Suppressor macrophage treated with lipopolysaccharide for 4 hours (primary cell): Measurements from ENCODE around the gene CDH4.

Experiments
- DNase-seq: peaks from one replicate; pipeline ENCODE4 v3.0.0-alpha.2; 2020

Gene CDH4

DNA sequence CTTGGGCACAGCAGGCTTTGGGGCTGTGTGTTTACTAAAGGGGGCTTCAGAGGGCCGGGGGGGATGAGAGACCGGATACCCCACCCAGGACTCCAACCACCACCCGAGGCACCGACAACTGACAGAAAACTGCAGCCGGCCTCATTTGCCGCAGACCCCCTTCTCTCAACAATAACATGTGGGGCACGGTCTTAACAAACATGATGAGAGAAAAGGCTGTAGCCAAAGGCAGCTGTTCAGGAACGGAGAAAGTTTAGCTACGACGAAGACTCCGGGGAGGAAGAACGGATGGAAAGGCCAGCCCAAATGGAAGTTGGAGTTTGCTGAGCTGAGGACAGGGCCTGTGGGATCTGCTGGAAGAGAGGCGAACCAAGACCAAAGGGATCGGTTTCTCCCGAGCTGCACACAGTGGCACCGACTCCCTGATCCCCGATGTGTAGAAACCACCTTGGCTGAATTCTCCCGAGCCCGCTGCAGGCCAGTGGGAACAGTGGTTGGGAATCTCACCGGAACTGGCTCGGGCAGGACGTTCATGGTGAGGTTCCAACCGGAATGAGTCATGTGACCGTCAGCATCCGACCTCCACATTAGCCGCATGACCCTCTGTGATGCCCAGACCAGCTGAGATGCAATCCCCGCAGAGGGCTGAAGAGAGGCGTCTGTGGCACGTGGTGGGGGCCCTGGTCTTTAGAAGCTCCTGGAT, 454.3 kb downstream of the CDH4 start:
- DNase-seq: no peak

DNA sequence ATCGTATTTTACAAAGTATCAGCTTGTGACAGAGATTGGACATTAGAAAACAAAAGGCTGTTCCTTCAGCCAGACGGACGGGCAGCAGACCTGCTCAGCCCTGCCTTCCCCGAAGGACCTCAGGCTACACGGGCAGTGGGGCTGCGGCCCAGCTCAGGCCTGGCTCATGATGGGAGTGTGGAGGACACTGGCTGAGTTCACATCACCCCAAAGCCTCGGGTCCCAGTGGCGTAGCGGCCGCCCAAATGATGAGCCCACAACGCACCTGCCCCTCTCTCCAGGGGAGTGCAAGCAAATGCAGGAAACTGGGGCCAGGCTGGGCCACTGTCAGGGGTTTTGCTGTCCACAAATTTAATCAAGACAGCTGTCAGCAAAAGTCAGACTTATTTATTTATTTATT, 456.8 kb downstream of the CDH4 start:
- no peak for DNase-seq

DNA sequence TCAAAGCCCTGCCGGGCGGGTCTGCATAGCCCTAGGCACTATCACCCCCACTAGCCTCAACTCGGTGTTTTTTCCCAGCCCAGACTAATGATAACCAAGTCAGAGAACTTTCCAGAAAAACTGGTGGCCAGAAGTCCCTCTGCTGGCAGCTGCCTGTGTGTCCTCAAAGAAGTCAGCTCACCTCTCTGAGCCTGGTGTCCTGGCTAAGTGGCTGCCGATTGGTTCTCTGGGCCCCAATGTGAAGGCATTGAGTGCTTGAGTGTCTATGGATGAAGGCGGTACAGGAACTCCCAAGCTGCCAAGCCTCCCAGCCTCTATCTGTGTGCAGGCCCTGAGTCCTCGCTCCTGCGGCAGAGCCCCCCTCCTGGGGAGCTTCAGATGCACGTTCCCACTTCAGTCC, 458.0 kb downstream of the CDH4 start:
- no peak for DNase-seq

DNA sequence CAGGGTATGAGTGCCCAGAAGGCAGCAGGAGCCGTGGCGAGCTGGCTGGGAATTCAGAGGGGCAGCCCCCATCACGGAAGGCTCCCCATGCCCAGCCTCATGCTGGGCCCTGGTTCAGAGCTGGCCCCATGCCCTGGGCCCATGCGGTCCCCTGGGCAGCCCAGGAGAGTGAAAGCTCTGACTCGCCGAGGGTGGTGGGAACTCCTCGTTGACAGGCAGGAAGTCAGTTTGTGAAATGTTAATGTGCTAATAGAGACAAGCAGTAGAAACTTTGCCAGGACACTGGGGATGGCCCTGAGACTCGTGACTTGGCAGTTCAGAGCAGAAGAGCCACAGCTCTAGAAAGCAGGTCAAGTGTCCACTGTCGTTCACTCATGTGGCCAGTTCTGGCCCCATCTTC, 460.6 kb downstream of the CDH4 start:
- DNase-seq: no peak

DNA sequence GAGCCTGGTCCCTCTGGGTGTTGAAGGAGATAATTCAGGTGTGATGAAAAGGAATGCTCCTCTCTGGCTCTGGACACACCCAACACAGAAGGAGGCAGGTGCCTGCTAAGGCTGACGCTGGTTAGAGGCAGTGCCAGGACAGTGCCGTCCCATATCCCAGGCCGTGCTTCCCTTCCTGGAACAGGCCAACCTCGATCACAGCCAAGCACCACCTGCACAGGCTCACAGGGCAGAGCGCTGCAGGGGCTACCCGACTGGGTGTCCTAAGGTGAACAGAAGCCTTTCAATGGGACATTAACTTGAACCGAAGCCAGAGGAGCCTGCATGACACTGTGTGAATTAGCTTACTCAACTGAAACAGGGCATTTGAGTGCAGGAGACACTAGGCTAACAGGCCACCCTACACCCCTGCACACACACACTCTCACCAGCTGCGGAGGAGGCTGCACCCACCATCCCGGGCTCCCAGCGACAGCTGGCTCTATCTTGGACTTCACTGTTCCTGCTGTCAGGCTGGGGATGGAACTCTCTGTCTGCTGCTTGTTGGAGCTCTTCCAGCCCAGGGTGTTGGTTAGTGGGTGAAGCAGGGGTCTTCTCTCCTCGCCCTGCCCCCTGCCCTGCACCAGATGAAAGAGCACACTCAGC, 466.4 kb downstream of the CDH4 start:
- no peak for DNase-seq

DNA sequence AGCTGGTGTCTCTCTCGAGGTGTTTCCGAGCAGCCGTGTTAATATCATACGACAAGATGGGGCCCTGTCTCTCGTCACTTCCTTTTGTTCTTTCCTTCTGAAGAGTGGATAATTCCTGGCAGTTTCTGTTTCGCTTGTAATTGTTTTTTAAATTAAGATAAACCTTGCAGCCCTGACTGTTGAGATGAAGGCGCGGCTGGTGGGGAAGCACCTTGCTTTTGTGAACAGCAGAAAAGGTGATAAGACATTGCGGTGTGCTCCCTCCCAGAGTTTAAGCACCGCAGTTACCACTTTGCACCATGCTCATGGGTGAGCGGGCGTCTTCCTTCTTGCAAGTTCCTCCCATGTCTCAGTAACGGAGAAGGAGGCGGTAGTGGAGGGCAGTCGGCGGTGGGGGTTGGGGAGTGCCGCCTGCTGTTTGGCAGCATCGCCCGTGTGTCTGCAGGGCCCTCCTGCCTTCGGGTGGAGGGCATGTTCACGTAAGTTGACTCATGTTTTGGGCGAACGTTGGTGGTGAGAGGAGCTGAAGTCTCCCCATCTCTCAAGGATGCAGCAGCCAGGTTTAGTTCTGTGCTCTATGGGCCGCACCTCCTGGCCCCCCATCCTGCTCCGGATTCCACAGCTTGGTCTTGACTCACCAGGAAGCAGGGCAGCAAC, 467.8 kb downstream of the CDH4 start:
- no peak for DNase-seq

DNA sequence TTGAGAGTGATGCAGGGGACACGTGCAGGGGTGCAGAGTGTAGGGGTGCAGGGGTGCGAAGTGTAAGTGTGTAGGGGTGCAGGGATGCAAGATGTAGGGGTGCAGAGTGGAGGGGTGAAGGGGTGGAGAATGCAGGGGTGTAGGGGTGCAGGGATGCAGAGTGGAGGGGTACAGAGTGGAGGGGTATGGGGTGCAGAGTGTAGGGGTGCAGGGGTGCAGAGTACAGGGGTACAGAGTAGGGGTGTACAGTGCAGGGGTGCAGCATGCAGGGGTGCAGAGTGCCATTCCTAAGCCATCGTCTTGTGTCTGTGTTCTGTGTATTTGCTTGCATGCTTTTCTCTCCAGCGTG, 468.3 kb downstream of the CDH4 start:
- DNase-seq: no peak

DNA sequence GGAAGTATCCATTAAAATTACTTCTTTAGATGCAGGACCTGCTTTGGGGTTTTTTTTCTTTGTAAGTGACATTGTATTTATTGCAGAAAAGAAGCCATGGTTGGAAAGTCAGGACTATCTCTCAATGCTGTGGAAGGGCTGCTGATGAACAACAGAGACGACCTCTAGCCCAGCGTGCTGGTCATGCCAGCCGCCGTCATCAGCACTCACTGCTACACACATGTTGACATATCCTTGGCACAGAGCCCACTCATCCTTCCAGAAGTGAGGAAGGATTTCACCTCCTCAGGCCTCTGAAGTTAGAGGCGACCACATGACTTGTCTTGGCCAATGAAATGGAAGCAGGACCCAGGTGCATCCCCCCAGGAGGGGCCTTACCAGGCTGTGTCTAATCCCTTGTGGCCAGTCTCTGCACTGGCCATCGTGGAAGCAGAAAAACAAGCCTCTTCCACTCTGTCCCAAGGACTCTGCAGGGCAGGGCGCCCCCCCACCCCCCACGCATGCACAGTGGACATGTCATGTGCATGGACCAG, 470.2 kb downstream of the CDH4 start:
- DNase-seq: no peak

DNA sequence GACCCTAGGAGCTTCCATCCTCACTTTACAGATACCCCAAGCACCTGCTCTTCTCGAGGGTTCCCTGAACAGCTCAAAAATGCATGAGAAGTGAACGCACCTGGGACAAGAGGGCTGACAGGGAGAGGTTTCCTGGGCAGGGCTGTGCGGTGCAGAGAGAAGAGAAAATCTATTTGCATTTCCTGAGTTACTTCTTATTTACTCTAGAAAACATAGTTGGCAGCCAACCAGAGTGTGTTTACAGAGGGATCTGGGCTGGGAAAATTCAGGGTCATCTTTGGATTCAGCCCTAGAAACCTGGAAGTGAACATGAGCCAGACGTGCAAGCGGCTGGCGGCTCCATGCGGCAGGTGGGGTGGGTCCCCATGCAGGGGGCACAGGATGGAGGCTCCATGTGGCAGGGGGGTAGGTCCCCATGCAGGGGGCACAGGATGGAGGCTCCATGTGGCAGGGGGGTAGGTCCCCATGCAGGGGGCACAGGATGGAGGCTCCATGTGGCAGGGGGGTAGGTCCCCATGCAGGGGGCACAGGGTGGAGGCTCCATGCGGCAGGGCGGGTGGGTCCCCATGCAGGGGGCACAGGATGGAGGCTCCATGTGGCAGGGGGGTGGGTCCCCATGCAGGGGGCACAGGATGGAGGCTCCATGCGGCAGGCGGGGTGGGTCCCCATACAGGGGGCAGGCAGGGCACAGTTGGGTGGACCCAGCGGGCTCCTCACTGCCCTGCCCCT, 471.6 kb downstream of the CDH4 start:
- no peak for DNase-seq

DNA sequence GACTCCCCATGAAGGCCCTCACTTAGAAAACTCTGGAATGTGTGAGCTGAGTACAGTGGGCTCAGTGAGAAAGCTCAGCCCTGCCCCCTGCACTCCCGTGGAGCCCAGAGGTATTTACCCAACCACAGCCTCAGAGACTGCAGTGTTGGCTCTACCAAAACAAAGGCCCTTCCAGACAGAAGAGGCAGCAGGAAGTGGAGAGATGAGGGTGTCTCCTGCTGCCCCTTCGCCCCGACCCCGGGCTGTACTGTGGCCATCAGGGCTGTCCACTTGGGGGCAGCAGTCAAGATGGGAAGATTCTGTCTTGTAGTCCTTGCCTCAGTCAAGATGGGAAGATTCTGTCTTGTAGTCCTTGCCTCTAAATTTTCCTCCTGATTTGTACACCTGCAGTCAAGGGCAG, 472.3 kb downstream of the CDH4 start:
- no peak for DNase-seq

DNA sequence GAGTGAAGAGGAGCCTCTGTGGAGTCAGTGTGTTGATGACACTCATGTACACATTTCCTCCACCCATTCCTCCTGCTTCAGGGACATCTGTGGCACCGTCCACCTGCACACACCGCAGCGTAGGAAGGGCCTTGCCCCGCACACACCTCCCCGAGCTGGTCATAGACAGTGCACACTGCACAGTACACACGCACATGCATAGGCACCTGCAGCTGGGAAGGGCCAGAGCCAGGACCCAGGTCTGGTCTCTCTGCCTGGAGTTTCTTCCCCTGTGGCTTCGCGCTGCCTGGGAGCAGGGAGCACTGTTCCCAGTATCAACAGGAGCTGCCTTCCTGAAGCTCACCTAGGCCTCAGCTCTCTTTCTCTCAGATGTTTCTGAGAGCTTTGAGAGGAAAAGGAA, 473.1 kb downstream of the CDH4 start:
- no peak for DNase-seq

DNA sequence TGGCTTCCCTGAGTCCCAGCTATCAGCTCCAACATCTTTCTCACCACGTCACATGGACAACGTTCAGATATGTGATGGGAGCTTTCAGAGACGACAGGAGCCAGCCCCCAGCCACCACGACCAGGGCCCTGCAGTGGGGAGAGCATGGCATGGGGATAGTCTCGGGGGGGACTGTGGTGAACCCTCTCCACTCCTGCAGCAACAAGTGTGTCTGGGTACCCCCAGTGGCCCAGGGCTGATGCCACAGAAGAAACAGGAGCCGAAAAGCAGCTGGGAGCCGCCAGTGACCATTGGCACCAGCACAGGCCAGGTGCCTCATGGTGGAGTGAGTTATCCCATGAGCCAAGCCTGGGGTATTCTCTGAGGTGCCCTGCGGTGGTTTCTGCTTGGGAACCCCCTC, 473.9 kb downstream of the CDH4 start:
- no peak for DNase-seq

DNA sequence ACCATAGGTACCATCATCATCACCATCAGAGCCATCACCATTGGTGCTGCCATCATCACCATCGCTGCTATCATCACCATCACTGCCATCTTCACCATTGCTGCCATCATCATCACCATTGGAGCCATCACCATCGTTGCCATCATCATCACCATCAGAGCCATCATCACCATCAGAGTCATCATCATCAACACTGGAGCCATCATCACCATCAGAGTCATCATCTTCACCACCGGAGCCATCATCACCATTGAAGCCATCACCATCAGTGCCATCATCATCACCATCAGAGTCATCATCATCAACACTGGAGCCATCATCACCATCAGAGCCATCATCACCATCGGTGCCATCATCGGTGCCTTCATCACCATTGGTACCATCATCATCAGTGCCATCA, 474.9 kb downstream of the CDH4 start:
- DNase-seq: no peak

DNA sequence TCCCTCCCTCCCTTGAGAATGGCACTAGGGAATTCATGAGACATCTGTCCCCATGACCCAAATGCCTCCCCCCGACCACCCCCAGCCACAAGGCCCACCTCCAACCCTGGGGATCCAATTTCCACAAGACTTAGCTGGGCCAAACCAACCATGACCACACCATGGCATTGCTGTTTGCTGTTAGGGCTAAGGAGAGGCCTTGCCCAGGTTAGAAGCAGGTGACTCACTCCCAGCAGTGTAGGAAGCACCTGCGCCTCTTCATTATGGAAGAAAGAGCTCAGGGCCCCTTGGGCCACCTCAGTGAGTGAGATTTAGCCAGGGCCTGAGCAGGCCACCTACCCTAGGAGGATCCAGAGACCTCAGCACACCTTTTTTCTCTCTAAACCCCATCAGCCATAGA, 475.7 kb downstream of the CDH4 start:
- DNase-seq: no peak

DNA sequence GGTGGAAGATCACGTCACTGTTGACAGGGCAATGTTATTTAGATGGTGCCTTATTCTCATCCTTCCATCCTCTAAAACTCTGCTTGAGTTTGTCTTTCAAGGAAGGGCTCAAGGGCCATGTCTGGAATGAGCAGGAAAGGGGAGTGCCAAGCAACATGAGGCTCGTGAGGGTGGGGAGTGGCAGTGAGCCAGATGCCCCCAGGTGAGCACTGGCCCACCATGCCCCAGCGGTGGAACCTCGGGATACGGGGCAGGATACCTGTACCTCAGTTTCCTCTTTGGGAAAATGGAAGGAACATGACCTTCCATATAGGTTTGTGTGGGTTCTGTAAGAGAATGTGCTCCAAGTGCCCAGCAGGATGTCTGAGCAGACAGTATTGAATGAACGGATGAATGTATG, 476.3 kb downstream of the CDH4 start:
- no peak for DNase-seq

DNA sequence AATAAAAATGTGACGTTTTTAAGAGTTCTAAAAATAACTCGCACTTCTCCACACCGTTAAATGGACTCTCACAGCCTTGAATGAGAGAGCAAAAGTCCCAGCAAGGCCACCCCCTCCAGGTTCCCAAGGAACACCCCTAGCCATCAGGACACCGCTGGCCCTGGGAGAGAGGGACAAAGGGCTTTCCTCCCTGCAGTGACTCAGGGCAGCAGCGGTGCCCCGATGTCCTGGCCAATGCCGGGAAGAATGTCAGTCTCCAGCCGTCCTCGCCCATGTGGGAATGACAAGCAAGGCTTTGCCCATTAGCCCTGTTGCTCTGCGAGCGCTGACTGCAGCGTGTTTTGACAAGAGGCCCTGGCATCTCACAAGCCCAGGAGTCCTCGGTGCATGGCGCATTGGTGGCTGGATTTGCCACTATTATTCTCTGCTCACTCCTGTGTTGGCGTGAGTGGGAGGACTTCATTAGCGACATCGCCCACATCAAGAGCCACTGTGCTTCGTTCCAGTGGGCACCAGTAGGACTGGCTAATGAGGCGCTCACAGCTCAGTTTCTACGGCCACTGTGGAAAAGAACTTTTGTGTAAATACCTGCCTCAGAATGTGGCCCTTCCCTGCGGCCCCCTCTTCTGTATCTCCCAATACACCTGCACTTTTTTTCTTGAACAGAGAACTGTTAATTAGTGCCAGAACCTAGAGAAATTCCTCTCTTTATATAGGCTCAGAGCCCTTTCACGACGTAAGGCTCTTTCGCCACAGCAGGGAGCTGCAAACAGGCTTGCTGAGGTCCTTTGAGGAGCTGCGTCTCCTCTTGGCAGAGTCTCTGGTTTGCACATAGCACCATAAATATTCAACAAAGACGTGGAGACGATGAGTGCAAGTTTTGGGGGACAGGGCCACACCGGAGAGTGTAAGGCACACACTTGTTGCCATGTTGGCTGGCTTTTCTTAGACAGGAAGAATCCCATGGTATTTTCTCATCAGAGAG, 477.0 kb downstream of the CDH4 start:
- no peak for DNase-seq

DNA sequence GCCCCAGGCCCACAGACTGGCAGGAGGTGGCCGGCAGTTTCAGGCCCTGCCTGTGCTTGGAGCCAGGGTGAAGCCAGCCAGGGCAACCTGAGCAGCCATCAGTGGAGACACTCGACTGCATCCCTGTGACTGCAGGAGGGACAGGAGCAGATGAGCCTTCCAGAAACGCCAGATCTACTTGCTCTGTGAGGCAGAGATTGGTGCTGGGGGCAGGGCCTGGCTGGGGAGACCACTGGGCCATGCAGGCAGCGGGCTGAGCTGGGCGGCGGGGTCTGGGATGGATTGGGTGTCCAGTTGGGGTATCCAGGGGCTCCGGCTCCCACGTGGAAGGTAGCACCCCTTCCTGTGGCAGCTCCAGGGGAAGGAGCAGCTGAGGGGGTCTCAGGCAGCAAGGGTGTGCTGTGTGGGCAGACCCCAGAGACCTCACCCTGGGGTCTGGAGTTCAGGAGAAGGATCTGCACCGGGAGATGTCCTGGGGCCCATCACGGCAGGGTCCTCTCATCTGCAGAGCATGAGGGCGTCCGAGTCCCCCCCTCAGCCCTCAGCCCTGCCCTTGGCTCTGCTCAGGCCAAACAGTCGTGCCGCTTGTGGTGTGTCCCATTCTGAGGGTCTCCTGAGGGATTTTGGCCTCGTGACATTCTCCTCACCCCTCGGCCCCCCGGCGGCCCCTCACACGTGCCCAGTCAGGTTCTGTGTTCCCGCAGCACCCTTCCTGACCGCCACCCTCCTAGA, 478.7 kb downstream of the CDH4 start:
- no peak for DNase-seq

DNA sequence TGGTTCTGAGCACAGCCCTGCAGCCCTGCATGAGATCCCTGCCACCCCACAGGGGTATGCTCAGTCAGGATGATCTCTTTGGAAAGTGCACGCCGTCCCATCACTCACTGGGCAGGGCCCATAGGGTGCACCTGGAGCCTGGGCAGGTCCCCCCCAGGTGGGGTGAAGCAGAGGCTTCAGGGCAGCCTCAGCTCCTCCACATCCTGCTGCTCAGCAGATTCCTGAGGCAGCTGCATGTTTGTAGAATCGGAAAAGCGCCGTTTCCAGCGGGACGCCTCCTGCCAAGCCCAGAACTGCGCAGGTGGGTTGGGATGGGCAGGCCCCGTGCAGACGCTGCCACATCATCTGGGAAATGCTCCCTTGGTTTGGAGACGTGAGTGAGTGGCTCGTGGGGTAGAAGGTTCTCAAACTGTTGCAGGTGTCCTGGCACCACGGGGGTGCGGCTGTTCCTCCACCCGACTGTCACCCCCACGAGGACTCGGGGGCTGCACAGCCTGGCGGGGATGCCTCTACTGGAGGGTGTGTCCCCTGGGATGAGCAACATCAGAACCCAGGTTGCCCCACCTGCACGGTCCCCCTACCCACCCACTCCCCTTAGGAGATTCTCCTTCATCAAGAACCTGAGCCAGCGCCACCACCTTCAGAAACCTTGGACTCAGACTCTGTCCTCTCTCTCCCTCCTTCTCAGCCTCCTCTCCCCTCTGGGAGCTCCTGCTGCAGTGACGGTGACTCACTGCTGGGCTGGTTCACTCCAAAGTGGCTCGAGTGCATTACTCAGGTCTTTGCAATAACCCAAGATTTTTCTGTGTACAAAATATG, 479.5 kb downstream of the CDH4 start:
- no peak for DNase-seq

DNA sequence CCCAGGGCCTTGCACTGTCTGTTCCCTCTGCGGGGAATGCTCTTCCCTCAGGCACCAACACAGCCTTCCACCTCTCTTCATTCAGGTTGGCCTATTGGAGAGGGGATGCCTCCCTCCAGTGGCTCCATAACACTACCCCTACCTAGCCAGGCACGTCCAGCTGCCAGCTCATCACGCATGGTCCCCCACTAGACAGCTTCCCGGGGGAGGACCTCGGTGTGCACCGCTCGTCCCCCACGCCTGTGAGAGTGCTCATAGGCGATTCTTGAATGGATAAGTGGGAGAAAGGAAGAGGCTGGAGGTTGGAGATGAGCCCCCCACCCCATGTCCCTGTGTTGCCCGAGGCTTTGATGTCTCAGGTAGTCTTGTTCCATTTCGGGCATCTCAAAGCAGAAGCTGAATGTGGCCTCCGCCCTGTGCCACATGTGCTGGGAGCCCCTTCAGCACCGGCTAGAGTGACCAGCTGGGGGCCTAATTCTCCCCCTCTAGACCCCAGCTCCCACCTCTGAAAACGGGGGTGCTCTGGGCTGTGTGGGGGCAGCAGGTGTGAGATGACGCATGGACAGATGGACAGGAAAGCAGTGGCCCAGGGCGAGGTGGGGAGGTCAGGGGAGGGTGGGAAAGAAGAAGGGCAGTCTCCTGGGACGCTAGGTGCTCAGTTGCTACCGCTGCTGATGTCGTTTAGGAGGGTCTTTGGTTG, 480.6 kb downstream of the CDH4 start:
- DNase-seq: no peak

DNA sequence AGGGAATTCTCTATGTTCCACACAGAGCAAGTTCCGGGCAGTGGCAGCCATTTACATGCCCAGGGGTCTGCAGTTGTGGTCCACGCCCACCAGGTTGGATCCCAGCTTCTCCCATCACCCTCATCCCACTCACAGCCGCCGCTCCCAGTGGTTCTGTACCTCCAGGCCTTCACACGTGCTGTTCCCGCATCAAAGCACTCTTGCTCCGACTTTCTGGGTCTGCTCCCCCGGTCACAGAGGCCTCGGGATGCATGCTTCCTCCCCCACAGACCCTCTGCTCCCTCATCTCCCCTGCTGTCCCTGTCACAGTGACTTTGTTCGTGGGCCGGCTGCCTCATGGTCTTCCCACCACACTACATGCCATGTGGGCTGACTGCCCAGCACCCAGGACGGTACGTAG, 481.2 kb downstream of the CDH4 start:
- no peak for DNase-seq
